ENCODE measurements around the gene UTP20.

- TF ChIP-seq POLR2A (IDR thresholded peaks at IDR 0.05; ENCODE audit: low read depth, low read length) (no peak), POLR2AphosphoS5 (IDR thresholded peaks at IDR 0.05; ENCODE audit: low read depth, low read length) (no peak)
Measured at GRCh38 chr12:101287357-101287756, 7.5 kb downstream of the UTP20 start.
